ENCODE data around the gene TRIP12.
"Not testable (repeated sequence)": the region's sequence is repeated elsewhere in the genome, so short reads cannot be mapped to it uniquely, and the experiment has no call there.

TRIP12 gene

DNA sequence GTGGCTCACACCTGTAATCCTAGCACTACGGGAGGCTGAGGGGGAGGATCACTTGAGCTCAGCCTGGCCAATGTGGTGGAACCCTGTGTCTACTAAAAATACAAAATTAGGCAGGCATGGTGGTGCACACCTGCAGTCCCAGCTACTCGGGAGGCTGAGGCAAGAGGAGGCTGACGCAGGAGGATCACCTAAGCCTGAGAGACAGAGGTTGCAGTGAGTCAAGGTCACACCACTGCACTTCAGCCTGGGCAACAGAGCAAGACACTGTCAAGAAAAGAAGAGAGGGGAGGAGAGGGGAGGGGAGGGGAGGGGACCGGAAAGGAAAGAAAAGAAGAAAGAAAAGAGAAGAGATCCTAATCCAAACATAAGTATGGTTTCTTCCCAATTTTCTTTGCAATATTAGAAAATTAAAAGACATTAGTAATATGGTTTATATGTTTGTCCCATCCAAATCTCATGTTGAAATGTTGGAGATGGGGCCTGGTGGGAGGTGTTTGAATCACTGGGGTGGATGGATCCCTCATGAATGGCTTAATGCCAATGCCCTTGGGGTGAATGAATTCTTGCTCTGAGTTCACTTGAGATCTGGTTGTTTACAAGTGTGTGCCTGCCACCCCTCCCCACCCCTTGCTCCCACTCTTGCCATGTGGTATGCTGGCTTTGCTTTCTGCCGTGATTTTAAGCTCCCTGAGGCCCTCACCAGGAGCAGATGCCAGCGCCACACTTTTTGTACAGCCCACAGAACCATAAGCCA lies 50.7 kb downstream of the TRIP12 start:
- DNase-seq = no peak

DNA sequence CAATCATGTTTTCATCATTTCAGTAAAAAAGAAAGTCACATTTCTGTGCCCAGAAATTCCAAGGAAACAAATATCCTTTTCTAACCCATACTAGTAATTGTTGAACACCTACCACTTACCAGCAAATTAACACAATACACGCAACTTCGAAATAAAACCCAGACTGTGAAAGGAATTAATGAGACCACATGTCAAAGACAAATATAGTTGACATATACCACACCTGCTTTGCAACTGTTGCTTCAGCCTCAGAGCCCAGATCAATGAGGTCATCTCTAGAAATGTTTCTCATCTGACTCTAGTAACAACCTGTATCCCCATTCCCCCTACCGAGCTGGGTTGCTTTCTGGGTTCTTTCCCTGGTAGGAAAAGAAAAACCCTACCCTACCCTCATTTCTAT lies 52.6 kb downstream of the TRIP12 start:
- no peak for DNase-seq

DNA sequence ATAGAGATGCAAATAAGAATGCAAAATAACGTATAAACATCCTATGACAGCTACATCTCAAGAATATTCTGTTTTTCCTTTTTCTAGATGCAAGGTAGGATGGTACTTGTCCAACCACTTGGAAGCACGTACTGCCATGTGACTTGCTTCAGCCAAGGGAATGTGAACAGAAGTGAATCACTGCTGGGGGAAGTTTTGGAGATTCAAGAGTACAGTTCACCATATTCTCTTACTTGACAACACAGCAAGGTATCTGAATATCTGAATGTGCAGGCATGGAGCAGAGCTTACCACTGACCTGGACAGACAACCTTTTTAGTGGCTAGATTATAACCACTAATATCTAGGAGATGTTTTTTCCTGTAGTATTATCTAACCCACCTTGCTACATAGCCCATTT lies 53.0 kb downstream of the TRIP12 start:
- no peak for DNase-seq

DNA sequence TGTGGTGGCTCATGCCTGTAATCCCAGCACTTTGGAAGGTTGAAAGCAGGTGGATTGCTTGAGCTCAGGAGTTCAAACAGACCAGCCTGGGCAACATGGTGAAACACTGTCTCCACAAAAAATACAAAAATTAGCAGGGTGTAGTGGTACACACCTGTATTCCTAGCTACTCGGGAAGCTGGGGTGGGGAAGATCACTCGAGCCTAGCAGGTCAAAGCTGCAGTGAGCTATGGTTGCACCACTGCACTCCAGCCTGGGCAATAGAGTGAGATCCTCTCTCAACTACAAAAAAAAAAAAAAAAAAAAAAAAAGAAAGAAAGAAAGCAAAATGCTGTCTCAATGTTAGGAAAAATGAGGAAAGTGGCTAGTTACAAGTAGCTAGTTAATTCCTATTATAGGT lies 56.8 kb downstream of the TRIP12 start:
- DNase-seq = no peak

DNA sequence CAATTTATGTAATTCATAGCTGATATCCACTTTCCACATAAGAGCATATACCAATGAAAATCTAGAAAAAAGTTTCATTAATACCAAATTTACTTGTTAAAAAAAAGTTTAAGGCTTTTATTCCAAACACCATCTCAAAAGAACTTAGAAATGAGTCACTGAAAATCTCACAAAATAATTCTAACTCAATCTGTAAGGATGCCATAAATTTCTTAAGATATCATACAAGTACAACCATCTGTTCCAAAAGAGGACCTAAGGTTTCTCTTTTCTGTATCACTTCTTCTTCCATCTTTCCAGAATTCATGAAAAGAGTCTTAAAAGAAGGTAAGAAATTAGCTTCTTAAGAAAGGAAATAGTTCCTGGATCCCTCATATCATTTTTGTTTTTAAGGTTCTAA lies 60.4 kb downstream of the TRIP12 start:
- no peak for DNase-seq

DNA sequence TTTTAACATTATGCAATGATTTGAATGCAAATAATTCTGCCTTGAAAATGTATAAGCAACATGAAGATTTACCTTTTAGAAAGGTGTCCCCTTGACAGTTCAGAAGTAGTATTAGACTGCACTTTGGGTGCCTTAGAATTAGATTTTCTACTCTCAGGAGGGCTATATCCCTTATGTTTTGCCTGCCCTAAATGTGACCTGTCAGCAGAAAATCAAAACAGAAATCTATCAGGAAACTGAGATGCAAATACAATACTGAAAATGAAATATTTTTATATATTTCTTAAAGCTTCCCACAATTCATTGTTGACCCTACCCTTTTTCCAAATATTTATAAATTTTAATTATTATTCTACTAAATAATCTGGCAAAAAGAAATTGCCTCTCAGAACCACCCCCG lies 61.5 kb downstream of the TRIP12 start:
- DNase-seq = no peak

DNA sequence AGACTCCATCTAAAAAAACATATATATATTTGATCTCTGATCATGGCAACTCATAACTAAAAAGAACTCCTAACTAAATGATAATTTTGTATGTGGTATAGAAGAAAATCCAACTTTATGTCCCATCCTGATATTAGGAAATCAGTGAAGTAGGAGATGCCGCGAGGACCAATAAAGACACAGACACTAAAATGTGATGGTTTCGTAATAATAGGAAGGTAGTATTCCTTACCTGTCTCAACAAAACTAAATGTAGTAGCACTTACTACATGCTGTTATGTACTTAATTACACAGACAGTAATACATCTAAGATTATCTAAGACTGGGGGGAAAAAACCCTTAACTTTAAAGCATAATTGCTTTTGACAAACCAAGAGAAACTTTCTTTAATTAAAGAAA lies 63.5 kb downstream of the TRIP12 start:
- DNase-seq = no peak

DNA sequence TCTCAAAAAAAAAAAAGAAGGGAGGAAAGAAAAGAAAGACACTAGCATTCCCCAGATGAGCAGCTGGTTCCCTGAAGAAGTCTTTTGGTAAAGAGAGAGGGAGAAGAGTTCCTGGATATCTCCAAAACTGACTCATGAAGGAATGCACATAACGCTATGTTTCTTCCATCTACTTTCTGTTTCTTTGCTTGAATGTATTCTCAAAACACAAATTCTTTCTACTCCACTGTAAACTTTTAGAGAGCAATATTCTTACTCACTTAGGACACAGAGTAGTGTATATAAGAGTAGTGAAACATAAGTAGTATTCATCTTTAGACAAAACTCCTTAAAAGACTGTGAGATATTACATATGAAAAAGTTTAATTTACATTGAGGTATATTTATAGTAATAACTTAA lies 64.2 kb downstream of the TRIP12 start:
- no peak for DNase-seq

DNA sequence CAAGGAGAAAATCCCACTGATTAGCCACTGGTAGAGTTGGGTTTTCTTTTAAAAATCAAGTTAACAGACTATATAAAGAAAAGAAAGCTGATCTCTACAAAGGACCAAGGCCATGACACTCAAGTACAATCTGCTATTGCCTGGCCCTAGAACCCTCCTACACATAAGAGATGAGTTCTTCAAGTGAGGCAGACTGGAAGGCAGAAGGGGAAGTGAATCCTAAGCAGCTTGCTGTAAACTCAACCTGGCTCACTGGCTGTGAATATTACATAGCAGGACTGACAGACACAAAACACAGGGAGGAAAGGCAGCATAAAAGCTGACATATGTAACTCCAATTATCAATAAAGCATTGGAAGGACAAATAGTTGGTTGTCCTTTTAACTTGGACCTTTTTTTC lies 65.4 kb downstream of the TRIP12 start:
- no peak for DNase-seq

DNA sequence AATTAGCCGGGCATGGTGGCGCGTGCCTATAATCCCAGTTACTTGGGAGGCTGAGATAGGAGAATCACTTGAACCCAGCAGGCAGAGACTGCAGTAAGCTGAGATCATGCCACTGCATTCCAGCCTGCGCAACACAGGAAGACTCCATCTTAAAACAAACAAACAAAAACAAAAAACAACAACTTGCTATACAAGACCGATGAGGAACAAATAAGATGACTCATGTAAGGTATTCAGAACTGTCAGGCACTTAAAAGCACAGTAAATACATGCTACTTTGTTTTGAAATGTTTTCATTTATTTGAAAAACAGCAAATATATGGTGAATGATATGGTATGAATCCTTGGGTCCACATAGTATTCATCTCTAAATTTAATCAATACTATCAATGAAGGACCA lies 66.7 kb downstream of the TRIP12 start:
- no peak for DNase-seq

DNA sequence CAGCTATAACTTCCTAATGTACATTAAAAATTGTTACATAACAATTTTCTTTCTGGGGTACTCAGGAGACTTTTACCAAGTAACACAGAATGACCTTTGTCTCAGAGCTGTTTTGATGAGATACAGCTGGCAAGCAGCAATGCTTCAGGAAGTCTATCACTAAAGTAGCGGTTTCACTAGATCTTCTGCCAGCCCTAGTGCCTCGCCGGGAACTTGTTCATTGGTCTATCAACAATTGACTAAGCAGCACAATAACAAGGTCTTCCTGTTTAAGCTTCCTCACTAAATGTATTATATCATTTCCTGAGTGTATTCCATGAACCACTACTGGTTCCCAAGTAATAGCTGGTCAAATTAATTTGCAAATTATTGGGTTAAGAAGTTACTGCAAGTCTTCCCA lies 69.2 kb downstream of the TRIP12 start:
- peak; percentile 38 for DNase-seq

DNA sequence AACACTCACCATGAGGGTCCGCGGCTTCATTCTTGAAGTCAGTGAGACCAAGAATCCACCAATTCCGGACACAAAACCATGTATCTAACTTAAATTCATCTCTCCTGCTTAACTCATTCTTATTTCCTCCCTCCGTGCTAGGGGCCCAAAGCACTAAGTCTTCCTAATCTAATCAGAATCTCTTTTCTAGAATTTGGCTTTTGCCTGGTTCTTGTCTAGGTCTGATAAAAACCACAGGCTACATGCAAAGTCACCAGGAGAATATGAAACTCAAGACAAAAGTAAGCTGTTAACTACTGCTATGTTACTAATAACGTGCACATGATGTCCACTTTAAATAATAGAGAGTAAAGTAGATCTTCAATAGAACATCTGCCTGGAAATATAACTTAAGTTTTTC lies 69.9 kb downstream of the TRIP12 start:
- DNase-seq = no peak

DNA sequence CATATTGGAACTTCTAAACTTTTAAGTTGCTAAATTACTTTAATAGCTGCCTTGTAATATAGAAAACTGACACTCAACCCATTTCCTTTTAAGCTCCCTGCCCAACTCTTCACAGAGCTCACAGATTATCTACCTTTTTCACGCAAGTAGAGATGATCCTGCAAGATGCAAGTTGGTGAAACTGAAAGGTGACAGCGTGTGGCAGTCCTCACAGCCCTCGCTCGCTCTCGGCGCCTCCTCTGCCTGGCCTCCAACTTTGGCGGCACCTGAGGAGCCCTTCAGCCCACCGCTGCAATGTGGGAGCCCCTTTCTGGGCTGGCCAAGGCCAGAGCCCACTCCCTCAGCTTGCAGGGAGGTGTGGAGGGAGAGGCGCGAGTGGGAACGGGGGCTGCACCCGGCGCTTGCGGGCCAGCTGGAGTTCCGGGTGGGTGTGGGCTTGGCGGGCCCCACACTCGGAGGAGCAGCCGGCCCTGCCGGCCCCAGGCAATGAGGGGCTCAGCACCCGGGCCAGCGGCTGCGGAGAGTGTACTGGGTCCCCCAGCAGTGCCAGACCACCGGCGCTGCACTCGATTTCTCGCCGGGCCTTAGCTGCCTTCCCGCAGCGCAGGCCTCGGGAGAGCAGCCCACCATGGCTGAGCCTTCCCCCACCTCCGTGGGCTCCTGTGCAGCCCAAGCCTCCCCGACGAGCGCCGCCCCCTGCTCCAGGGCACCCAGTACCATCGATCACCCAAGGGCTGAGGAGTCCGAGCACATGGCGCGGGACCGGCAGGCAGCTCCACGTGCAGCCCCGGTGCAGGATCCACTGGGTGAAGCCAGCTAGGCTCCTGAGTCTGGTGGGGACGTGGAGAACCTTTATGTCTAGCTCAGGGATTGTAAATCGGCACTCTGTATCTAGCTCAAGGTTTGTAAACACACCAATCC lies 71.2 kb downstream of the TRIP12 start:
- DNase-seq = not testable (repeated sequence)

DNA sequence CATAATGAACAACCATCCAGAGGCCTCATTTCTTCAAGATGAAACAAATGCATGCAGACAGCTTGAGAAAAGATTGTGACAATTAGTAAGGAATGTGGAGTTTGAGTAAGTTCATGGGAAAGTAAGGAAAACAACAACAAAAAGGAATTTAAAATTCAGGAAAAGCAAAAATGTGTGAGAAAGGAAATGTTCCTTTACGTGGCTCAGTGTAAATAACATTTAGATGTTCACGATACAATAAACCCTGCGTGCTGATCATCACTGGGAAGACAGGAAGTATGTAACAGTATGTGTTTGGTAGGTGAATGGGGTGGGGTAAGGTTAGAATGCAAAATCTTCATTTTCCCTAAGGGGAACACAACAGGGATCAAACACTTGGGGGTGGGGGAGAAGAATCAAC lies 72.7 kb downstream of the TRIP12 start:
- no peak for DNase-seq

DNA sequence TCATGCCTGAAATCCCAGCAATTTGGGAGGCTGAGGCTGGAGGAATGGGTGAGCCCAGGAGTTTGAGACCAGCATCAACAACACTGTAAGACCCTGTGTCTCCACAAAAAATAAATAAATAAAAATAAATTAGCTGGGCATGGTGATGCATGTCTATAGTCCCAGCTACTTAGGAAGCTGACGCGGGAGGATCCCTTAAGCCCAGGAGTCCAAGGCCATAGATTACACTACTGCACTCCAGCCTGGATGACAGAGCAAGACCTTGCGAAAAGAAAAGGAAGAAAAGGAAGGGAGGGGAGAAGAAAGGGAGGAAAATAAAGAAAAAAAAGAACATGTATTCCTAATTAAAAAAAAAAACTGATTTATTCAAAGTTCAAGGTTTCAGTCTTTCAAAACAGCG lies 78.2 kb downstream of the TRIP12 start:
- DNase-seq = no peak

DNA sequence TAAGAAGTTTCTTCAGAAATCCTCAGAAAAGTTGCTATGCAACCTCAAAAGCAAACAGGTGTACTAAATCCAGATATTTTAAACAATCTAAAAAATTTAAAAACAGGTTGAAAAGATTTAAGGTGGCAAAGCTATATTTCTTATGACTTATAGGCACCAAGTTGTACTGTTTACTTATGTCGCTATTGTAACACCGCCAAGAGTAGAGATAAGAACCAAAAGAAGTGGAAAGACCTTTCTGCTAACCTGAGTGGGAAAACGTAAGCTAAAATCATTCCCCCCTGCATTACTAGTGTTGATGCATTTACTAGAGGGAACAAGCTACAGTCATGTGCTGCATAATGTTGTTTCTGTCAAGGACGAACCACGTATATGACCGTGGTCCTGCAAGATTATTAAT lies 83.1 kb downstream of the TRIP12 start:
- DNase-seq = no peak

DNA sequence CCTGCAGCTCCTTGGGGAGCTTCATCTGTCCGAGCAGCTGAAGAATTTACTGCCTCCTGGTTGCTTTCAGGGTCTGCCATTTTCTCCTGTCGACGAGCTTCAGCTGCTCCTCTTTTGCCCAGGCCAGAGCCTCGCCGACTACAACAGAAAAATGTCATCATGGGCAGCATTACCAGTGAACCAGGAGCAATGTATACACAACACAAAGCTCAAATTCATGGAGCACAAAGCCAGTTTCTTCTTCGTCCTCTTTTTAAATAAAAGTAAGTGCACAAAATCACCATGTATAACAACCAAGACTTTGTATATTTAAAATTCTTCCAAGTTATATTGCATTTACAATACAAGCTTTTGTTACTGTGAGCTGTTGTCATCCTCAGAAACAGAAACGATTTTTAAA lies 85.0 kb downstream of the TRIP12 start:
- DNase-seq = no peak

DNA sequence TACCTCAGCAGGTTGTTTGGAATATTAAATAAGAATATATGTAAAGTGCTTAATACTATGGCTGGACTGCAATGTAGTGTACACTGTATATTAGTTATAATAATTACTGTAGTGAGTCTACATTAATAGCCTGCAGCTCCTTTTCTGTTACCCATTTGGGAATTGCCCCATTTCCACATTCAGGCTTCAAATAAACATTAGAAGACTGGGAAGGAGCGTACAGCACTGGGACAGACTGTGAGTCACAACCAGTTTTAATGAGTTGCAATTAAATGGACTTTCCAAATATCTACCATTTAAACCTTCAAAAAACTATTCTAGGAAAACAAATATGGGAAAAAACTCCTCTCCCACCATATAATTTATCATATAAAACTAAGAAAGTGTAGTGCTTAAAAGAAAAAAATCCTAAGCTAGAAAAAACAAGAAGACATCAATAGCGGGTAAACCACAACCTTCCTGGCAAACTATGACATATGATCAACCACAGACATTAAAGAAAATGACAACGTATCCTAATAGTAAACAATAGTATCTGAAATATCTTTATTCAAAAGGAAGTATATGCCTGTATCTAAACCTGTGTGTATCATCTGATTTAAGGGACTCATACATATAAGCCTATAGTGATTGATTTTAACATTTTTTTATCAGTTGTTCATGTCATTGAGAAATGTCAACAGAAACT lies 86.1 kb downstream of the TRIP12 start:
- DNase-seq = no peak

DNA sequence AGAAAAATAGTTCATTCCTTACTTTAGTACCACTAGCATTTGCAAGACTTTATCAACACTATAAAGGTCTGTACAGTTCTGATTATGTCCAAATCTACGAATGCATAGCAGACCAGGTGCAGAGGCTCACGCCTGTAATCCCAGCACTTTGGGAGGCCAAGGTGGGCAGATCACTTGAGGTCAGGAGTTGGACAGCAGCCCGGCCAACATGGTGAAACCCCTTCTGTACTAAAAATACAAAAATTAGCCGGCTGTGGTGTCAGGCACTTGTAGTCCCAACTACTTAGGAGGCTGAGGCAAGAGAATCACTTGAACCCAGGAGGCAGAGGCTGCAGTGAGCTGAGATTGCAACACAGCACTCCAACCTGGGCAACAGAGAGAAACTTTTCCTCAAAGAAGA lies 87.4 kb downstream of the TRIP12 start:
- DNase-seq = not testable (repeated sequence)

DNA sequence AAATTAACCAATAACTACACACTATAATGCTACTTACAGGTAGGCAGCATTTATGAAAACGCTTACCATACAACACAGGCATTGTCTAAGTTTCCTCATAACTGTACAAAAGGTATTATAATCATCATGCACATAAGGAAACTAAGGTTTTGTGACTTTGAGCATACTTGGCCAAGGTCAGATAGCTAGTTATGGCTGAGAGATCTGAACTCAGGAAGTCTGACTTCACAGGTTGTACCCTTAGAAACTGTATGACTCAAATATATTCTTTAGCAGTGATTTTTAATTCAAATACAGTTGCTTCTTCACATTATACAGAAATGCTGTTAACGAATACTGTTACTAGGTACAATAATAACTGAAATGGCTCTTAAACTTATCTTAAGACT lies 89.3 kb downstream of the TRIP12 start:
- DNase-seq = no peak

DNA sequence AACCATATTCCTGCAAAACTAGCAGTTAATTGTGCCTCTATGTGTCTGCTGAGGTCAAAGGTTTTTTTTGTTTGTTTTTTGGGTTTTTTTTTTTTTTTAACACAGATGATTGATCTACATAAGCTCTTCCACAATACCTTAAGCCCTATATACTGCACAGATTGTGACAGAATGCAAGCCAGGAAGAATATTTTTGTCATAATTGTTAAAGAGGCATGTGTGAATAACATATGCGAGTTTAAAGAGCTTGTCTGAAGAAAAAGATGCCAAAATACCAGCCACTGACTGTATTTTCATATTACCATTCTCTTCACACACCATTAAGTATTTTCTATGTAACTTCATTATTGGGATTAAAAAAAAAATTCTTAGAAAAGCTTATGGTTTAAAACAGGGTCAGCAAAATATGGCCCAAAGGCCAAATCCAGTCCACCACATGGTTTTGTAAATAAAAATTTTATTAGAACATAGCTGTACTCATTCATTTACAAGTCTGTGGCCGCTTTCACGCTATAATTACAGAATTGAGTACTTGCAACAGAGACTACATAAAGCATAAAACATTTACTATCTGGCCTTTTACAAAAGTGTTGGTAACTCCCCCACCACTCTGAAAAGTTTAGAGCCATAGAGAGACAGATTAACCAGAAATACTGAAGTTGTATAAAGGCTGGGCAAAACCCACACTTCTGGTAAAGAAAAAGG lies 89.9 kb downstream of the TRIP12 start:
- no peak for DNase-seq

DNA sequence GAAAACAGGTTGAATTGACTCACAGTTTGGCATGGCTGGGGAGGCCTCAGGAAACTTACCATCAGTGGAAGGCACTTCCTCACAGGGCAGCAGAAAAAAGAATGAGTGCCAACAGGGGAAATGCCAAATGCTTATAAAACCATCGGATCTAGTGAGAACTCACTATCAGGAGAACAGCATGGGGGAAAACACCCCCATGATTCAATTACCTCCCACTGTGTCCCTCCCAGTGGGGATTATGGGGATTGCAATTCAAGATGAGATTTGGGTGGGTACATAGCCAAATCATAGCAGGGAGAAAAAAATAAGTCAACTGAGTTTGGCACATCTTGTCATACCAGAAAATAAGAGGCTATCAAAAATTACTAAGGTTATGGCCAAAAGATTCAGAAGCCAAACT lies 96.3 kb downstream of the TRIP12 start:
- DNase-seq = no peak

DNA sequence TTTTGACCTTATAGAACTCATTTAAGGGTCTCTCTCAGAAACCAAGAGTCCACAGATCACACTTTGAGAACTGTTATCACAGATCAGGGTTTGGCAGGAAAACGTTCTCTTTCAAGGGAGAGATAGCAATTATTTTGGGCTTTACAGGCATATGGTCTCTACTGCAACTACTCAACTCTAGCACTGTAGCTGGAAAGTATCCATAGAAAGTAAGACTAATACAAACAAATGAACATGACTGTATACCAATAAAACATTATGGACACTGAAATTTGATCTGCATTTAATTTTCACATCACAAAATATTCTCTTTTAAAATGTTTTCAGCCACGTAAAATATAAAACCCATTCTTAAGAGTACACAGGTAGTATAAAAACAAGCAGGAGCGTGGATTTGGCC lies 100.5 kb downstream of the TRIP12 start:
- no peak for DNase-seq
